ENCODE data around the gene CCNB1IP1. TPM values are rescaled to one million over a fixed set of nuclear protein-coding genes. Genes with fewer than 3 reads are reported as not detected.

Gene CCNB1IP1
- total and polyA plus RNA-seq, 2 of the 8 experiments (the other 6 are each of a cell fraction or from before 2014, with no cell fraction given) = 173 to 277 TPM

- TF ChIP-seq E2F6 (IDR thresholded peaks at IDR 0.05) (no peak), CHD1 (IDR thresholded peaks at IDR 0.05; ENCODE audit: low read depth, low read length) (no peak), CEBPB (IDR thresholded peaks at IDR 0.05; ENCODE audit: low read depth, low read length) (no peak), CTCF (IDR thresholded peaks at IDR 0.05; ENCODE audit: control extremely low read depth in 1 of 3, insufficient read depth in 1 of 3, low read depth in 1 of 3, low read length in 3 of 3) (peak in 2 of 3 experiments; percentile 20 to 62; a peak in 2 of 4 replicates), TBP (IDR thresholded peaks at IDR 0.05; ENCODE audit: low read depth, low read length) (no peak)
These were observed 5.8 kb downstream of the CCNB1IP1 start (continued) for GRCh38 chr14:20327005-20327869.
